Measurements from ENCODE around the gene DTX4.

- TF ChIP-seq, protein P1, sequence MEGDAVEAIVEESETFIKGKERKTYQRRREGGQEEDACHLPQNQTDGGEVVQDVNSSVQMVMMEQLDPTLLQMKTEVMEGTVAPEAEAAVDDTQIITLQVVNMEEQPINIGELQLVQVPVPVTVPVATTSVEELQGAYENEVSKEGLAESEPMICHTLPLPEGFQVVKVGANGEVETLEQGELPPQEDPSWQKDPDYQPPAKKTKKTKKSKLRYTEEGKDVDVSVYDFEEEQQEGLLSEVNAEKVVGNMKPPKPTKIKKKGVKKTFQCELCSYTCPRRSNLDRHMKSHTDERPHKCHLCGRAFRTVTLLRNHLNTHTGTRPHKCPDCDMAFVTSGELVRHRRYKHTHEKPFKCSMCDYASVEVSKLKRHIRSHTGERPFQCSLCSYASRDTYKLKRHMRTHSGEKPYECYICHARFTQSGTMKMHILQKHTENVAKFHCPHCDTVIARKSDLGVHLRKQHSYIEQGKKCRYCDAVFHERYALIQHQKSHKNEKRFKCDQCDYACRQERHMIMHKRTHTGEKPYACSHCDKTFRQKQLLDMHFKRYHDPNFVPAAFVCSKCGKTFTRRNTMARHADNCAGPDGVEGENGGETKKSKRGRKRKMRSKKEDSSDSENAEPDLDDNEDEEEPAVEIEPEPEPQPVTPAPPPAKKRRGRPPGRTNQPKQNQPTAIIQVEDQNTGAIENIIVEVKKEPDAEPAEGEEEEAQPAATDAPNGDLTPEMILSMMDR (IDR thresholded peaks at IDR 0.05; ENCODE audit: low read length): no peak
- TF ChIP-seq EZH2 (IDR thresholded peaks at IDR 0.05; ENCODE audit: borderline replicate concordance, low read length): no peak
These were observed 26.1 kb downstream of the DTX4 start for GRCh38 chr11:59197991-59198390.
